Activated CD4-positive, alpha-beta T cell treated with anti-CD3 and anti-CD28 coated beads for 36 hours (primary cell): ENCODE measurements around the gene AP4M1. TPM values are rescaled to one million over a fixed set of nuclear protein-coding genes. Genes with fewer than 3 reads are reported as not detected.

ENCODE experiments used
- ATAC-seq: fragments of 200-7000 bp; cut with Tn5 transposase; one replicate; pipeline ENCODE4 v1.10.0; 2021; ENCODE audit warnings: mild to moderate bottlenecking, moderate library complexity
- CTCF ChIA-PET: fragments of 350-600 bp; sonication (Branson Sonifier 250); formaldehyde crosslinking; loops from one replicate; lab custom pipeline; 2021; ENCODE audit warnings: antibody characterized with exemption; lab: Charles Lee
- POLR2A ChIA-PET: fragments of 350-600 bp; sonication (Branson Sonifier 250); formaldehyde crosslinking; loops from one replicate; lab custom pipeline; 2021; ENCODE audit warnings: antibody characterized with exemption, inconsistent platforms; lab: Charles Lee
- DNase-seq: peaks from one replicate; pipeline ENCODE4 v3.0.0-alpha.2; 2020
- H3K27ac Mint-ChIP-seq: one replicate; pipeline ENCODE4 v1.8.0; 2021; ENCODE audit warnings: mixed read lengths
- H3K27me3 Mint-ChIP-seq: one replicate; pipeline ENCODE4 v1.8.0; 2021; ENCODE audit warnings: mixed read lengths
- H3K36me3 Mint-ChIP-seq: one replicate; pipeline ENCODE4 v1.8.0; 2021; ENCODE audit warnings: low read depth, mixed read lengths
- H3K4me1 Mint-ChIP-seq: one replicate; pipeline ENCODE4 v1.8.0; 2021; ENCODE audit warnings: mixed read lengths
- H3K4me3 Mint-ChIP-seq: one replicate; pipeline ENCODE4 v1.8.0; 2021; ENCODE audit warnings: mild to moderate bottlenecking, moderate library complexity, mixed read lengths
- H3K9me3 Mint-ChIP-seq: one replicate; pipeline ENCODE4 v1.8.0; 2021; ENCODE audit warnings: low read depth, mixed read lengths
- intact Hi-C, 2 experiments: fragments of 100-400 bp; cut with DNase I in 1 of 2; cut with micrococcal nuclease in 1 of 2; formaldehyde crosslinking; loops; one replicate each; pipeline versions ENCODE4 v1.14.2 to v1.15.1; 2022 to 2024; cut with DNase I, micrococcal nuclease
- total RNA-seq, 2 experiments: library from RNA; stranded (reverse); gene quantifications; one replicate each; pipeline ENCODE4 v1.2.3, GENCODE V29; 2021

AP4M1 gene
- total RNA-seq, 2 experiments from 2014 or later, result 8.8 to 10.4 TPM

DNA sequence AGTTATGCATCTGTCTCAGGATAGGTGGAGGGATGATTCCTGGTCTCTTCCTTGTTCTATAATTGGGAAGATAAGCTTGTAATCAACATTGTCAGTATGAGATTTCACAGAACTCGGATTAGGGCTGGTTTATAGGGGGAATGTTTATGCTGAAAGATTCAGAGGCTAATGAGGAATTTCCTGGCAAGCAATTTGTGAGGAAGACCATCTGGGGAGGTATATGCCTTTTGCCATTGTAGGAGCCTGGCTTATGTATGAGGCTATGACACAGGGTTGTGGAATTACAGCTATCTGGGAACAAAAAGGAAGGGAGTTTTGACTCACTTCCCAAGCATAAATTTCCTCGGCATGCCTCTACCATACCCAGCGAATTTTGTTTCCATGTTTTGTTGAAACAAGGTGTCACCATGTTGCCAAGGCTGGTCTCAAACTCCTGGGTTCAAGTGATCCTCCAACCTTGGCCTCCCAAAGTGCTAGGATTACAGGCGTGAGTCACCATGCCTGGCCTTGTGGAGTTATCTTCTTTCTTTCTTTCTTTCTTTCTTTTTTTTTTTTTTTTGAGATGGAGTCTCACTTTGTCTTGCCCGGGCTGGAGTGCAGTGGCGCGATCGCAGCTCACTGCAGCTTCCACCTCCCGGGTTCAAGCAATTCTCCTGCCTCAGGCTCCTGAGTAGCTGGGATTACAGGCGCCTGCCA lies 14.2 kb upstream of the AP4M1 start:
- intact Hi-C loops, result loop anchor here (5.0 to 10.0 kb wide), 5 partner anchors 172 to 788 kb away; partner anchors contain the start of genes BUD31 (in 1 of the 2), PDAP1 (in 1 of the 2), SRRT (in 1 of the 2) and TRIM4 (in 1 of the 2)
- Mint-ChIP-seq H3K9me3 (no peaks in the 10 kb centered on the region), H3K27ac (peak overlapping the region; percentile 9), H3K36me3 (peaks cover 24% of the 10 kb centered on the region), H3K4me1 (peaks cover 32% of the 10 kb centered on the region), H3K4me3 (peak overlapping the region; percentile 13), H3K27me3 (no peaks in the 10 kb centered on the region)
- no peak for ATAC-seq
- DNase-seq, result no peak
- ChIA-PET POLR2A (interaction anchor here (6.1 kb wide), 1 partner anchor 14 kb away, joined by 74 read pairs; the partner anchor contains the start of genes AP4M1 and MCM7), CTCF (interaction anchor here (0.6 kb wide), 1 partner anchor 349 kb away, joined by 3 read pairs; no protein-coding TSS in a partner anchor)

DNA sequence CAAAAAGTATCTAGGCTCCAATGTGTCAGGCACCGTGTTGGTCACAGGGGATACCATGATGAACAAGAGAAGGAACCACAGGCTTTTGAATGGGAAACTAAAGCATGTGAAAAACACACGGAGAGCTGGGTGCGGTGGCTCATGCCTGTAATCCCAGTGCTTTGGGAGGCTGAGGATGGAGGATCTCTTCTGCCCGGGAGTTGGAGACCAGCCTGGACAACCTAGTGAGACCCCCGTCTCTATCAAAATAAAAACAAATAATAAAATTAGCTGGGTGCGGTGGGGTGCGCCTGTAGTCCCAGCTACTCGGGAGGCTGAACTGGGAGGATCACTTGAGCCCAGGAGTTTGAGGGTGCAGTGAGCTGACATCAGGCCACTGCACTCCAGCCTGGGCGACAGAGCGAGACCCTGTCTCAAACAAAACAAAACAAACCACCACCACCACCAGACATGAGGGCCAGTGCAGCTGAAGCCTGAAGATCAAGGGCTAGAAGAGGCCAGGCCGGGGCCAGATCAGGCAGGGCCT lies 13.3 kb upstream of the AP4M1 start:
- Mint-ChIP-seq H3K27ac (peak overlapping the region; percentile 96), H3K4me3 (peak overlapping the region; percentile 89), H3K27me3 (no peaks in the 10 kb centered on the region), H3K36me3 (peaks cover 34% of the 10 kb centered on the region), H3K4me1 (peaks cover 25% of the 10 kb centered on the region), H3K9me3 (no peaks in the 10 kb centered on the region)
- no peak for DNase-seq
- peak; percentile 3 for ATAC-seq
- ChIA-PET POLR2A (interaction anchor here (6.1 kb wide), 1 partner anchor 13 kb away, joined by 74 read pairs; the partner anchor contains the start of genes AP4M1 and MCM7), CTCF (interaction anchor here (0.7 to 1.8 kb wide), 3 partner anchors 14 to 198 kb away, joined by 3 to 6 read pairs (median 3); partner anchors contain the start of genes AP4M1 and MCM7)
- intact Hi-C loops, result loop anchor here (1.0 to 10.0 kb wide), 10 partner anchors 31 to 787 kb away; partner anchors contain the start of genes TRIM4 (in 2 of the 2), BUD31 (in 1 of the 2), CNPY4 (in 1 of the 2) and MEPCE (in 1 of the 2)

DNA sequence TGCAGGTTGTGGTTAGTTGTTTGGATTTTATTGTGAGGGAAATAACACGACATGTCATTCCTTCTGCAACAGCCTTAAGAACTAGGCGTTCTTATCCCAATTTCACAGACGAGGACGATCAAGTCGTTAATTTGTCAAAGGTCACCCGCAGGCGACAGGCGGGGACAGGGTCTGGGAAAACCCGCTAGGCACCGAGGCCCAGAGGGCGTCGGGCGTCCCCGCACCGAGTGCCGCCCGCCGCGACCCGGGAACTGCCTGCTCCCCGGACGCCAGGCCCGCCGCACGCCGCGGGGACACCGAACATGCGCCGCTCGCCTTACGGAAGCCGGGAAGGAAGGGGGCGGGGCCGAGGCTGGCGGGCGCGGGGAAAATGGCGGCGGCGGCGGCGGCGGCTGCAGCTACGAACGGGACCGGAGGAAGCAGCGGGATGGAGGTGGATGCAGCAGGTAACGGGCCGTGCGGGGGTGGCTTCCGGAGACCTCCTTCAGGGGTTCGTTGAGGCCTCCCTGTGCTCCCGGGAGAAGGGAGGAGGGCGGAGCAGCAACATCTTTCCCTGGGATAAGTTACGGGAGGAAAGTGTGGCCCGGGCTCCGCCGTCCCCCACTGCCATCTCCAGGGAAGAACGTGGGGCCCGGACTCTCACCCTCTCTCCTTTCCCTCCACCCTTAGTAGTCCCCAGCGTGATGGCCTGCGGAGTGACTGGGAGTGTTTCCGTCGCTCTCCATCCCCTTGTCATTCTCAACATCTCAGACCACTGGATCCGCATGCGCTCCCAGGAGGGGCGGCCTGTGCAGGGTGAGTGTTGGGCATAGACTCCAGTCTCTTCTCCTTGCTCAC lies 12.6 kb upstream of the AP4M1 start, which contains the start of gene COPS6:
Gene COPS6 (plus strand): TSS at position 349 of the 837 bp plus-strand sequence. CDS start 22 bp downstream, at position 371.
- H3K4me1 Mint-ChIP-seq, result peaks cover 25% of the 10 kb centered on the region
- intact Hi-C loops, result loop anchor here (1.0 to 10.0 kb wide), 11 partner anchors 11 to 786 kb away; partner anchors contain the start of genes TRIM4 (in 2 of the 2), BUD31 (in 1 of the 2), CNPY4 (in 1 of the 2) and MEPCE (in 1 of the 2)
- H3K27ac Mint-ChIP-seq, result peak within 1 kb of the TSS; percentile 96
- H3K9me3 Mint-ChIP-seq, result no peaks in the 10 kb centered on the region
- ATAC-seq (peak; percentile 67), DNase-seq (peak; percentile 92)
- ChIA-PET CTCF (interaction anchor here (0.7 to 1.8 kb wide), 3 partner anchors 13 to 199 kb away, joined by 3 to 6 read pairs (median 3); partner anchors contain the start of genes AP4M1 and MCM7), POLR2A (interaction anchor here (6.1 kb wide), 1 partner anchor 13 kb away, joined by 74 read pairs; the partner anchor contains the start of genes AP4M1 and MCM7)
- no peaks in the 10 kb centered on the region for H3K27me3 Mint-ChIP-seq
- H3K36me3 Mint-ChIP-seq, result peaks cover 41% of the 10 kb centered on the region
- peak within 1 kb of the TSS; percentile 89 for H3K4me3 Mint-ChIP-seq

GRCh38 chr7:100089458-100090196 lies 11.8 kb upstream of the AP4M1 start:
- H3K27me3 Mint-ChIP-seq, result no peaks in the 10 kb centered on the region
- H3K36me3 Mint-ChIP-seq, result peaks cover 48% of the 10 kb centered on the region
- H3K4me1 Mint-ChIP-seq, result peaks cover 25% of the 10 kb centered on the region
- intact Hi-C loops, result loop anchor here (1.0 to 10.0 kb wide), 9 partner anchors 11 to 785 kb away; partner anchors contain the start of genes TRIM4 (in 2 of the 2), BUD31 (in 1 of the 2), MEPCE (in 1 of the 2) and PDAP1 (in 1 of the 2)
- H3K9me3 Mint-ChIP-seq, result no peaks in the 10 kb centered on the region
- no peak for ATAC-seq
- H3K4me3 Mint-ChIP-seq, result peak overlapping the region; percentile 89
- CTCF ChIA-PET, result interaction anchor here (0.9 to 1.8 kb wide), 4 partner anchors 12 to 65 kb away, joined by 4 to 8 read pairs (median 6); partner anchors contain the start of genes AP4M1 and MCM7
- peak; percentile 33 for DNase-seq
- H3K27ac Mint-ChIP-seq, result peak overlapping the region; percentile 96
- POLR2A ChIA-PET, result interaction anchor here (0.6 to 6.1 kb wide), 3 partner anchors 12 to 364 kb away, joined by 3 to 74 read pairs (median 3); partner anchors contain the start of genes AP4M1, MBLAC1 and MCM7

GRCh38 chr7:100090527-100091410 lies 10.7 kb upstream of the AP4M1 start:
- Mint-ChIP-seq H3K27me3 (no peaks in the 10 kb centered on the region), H3K4me3 (peak overlapping the region; percentile 89), H3K4me1 (peaks cover 27% of the 10 kb centered on the region), H3K9me3 (no peaks in the 10 kb centered on the region), H3K36me3 (peaks cover 59% of the 10 kb centered on the region), H3K27ac (peak overlapping the region; percentile 59)
- intact Hi-C loops, result loop anchor here in 1 of 2 experiments (1.0 kb wide), 1 partner anchor 10 kb away; no protein-coding TSS in a partner anchor
- POLR2A ChIA-PET, result interaction anchor here (0.6 to 6.1 kb wide), 6 partner anchors 11 to 339 kb away, joined by 3 to 74 read pairs (median 4); partner anchors contain the start of genes AP4M1, MBLAC1 and MCM7
- ATAC-seq (peak; percentile 27), DNase-seq (peak; percentile 28)
- CTCF ChIA-PET, result interaction anchor here (0.8 to 1.7 kb wide), 4 partner anchors 9 to 43 kb away, joined by 3 to 8 read pairs (median 4); partner anchors contain the start of genes AP4M1 and MCM7

GRCh38 chr7:100091411-100092181 lies 9.8 kb upstream of the AP4M1 start:
- intact Hi-C loops, result no loop called here
- ChIA-PET CTCF (interaction anchor here (1.0 to 1.7 kb wide), 2 partner anchors 10 kb away, joined by 3 to 8 read pairs; partner anchors contain the start of genes AP4M1 and MCM7), POLR2A (interaction anchor here (0.7 to 6.1 kb wide), 4 partner anchors 10 to 339 kb away, joined by 3 to 74 read pairs (median 4); partner anchors contain the start of genes AP4M1 and MCM7)
- peaks cover 66% of the 10 kb centered on the region for H3K36me3 Mint-ChIP-seq
- ATAC-seq, result peak; percentile 4
- no peak overlapping the region for H3K4me3 Mint-ChIP-seq
- H3K27ac Mint-ChIP-seq, result peak overlapping the region; percentile 59
- H3K9me3 Mint-ChIP-seq, result no peaks in the 10 kb centered on the region
- H3K27me3 Mint-ChIP-seq, result no peaks in the 10 kb centered on the region
- peaks cover 31% of the 10 kb centered on the region for H3K4me1 Mint-ChIP-seq
- DNase-seq, result peak; percentile 39

DNA sequence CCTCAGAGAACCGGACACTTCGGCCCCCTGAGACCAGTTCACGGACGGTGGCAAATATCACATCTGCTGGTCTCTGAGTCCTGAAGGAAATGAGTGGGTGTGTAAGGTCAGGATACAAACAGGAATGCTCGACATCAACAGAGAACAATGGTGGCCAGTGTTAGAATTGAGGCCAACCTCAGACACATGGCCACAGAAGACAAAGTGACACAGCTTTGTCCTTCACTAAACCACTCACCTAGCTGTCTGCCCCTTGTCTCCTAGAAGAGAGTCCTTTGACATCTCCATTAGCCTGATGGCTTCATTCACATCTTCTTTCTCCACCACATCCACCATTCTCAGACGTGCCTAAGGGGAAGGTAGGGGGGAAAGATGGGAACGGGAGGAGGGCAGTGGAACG lies 8.4 kb upstream of the AP4M1 start:
- H3K27me3 Mint-ChIP-seq, result no peaks in the 10 kb centered on the region
- peak overlapping the region; percentile 31 for H3K27ac Mint-ChIP-seq
- ChIA-PET CTCF (no interaction called here), POLR2A (interaction anchor here (0.9 to 6.1 kb wide), 4 partner anchors 8 to 13 kb away, joined by 3 to 74 read pairs (median 3); partner anchors contain the start of genes AP4M1 and MCM7)
- no peak for ATAC-seq
- no peak for DNase-seq
- H3K4me3 Mint-ChIP-seq, result no peak overlapping the region
- H3K4me1 Mint-ChIP-seq, result peaks cover 35% of the 10 kb centered on the region
- peaks cover 79% of the 10 kb centered on the region for H3K36me3 Mint-ChIP-seq
- intact Hi-C loops, result no loop called here
- H3K9me3 Mint-ChIP-seq, result no peaks in the 10 kb centered on the region

- H3K36me3 Mint-ChIP-seq, result peaks cover 84% of the 10 kb centered on the region
- no peaks in the 10 kb centered on the region for H3K9me3 Mint-ChIP-seq
- CTCF ChIA-PET, result interaction anchor here (0.7 kb wide), 1 partner anchor 12 kb away, joined by 3 read pairs; no protein-coding TSS in a partner anchor
- intact Hi-C loops, result no loop called here
- ATAC-seq (no peak), DNase-seq (no peak)
- peaks cover 37% of the 10 kb centered on the region for H3K4me1 Mint-ChIP-seq
- no peaks in the 10 kb centered on the region for H3K27me3 Mint-ChIP-seq
- POLR2A ChIA-PET, result interaction anchor here (0.9 to 1.2 kb wide), 3 partner anchors 11 to 13 kb away, joined by 3 read pairs; no protein-coding TSS in a partner anchor
- H3K27ac Mint-ChIP-seq, result peak overlapping the region; percentile 31
- no peak overlapping the region for H3K4me3 Mint-ChIP-seq
Observed at GRCh38 chr7:100093498-100093897, 7.9 kb upstream of the AP4M1 start.
